Body of pancreas (tissue), 4 donors: ENCODE data around the gene ABCC4.

Experiments used
- POLR2A ChIP-seq, 3 donors: fragments of 450-650 bp; IDR thresholded peaks; one replicate each; pipeline ENCODE4 v1.6.1; 2016; ENCODE audit warnings: antibody characterized with exemption in 3 of 3, mild to moderate bottlenecking in 2 of 3
- TF ChIP-seq, protein P1 (sequence below), 7 experiments: fragments of 450-650 bp in 4 of 7; fragments of 200-600 bp in 3 of 7; sonication (generic) in 3 of 7; IDR thresholded peaks; one replicate each; pipeline ENCODE4 v1.5.1; 2016 to 2019; ENCODE audit warnings: antibody characterized with exemption in 7 of 7

DNA sequence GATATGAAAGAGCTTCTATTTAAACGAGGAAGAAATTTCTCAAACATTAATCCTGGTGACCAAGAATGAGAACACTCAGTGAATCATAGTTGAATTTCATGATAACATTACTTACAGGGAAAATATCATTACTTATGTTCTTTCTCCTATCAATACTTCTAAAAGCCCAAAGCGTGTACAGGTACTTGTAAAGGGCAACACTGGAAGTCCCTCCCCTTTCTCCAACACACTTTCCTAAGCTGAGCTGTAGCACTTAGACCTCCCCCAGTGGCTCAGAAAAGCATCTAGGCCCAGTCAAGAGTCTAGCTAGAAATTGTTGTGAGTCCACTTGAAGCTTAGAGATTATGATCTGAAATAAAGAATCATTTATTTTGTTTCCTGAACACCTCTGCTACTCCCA, 150.7 kb downstream of the ABCC4 start:
- TF ChIP-seq, protein P1, sequence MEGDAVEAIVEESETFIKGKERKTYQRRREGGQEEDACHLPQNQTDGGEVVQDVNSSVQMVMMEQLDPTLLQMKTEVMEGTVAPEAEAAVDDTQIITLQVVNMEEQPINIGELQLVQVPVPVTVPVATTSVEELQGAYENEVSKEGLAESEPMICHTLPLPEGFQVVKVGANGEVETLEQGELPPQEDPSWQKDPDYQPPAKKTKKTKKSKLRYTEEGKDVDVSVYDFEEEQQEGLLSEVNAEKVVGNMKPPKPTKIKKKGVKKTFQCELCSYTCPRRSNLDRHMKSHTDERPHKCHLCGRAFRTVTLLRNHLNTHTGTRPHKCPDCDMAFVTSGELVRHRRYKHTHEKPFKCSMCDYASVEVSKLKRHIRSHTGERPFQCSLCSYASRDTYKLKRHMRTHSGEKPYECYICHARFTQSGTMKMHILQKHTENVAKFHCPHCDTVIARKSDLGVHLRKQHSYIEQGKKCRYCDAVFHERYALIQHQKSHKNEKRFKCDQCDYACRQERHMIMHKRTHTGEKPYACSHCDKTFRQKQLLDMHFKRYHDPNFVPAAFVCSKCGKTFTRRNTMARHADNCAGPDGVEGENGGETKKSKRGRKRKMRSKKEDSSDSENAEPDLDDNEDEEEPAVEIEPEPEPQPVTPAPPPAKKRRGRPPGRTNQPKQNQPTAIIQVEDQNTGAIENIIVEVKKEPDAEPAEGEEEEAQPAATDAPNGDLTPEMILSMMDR (IDR thresholded peaks at IDR 0.05) = no peak
- TF ChIP-seq POLR2A (IDR thresholded peaks at IDR 0.05) = no peak
